Measurements from ENCODE around the gene PGAM5.

- TF ChIP-seq POLR2A (IDR thresholded peaks at IDR 0.05), result no peak
- no peak for TF ChIP-seq CTCF (IDR thresholded peaks at IDR 0.05)
- no peak for TF ChIP-seq POLR2AphosphoS5 (IDR thresholded peaks at IDR 0.05)
Measured at GRCh38 chr12:132735496-132735895, 24.9 kb downstream of the PGAM5 start.
